Omental fat pad (tissue), 4 donors: ENCODE data around the gene ABCG1. TPM values are rescaled to one million over a fixed set of nuclear protein-coding genes. Genes with fewer than 3 reads are reported as not detected.
A peak's percentile ranks its signal among the peaks of the same experiment; 100 is the strongest.

ENCODE experiments used
- ATAC-seq: fragments of 150-250 bp; one replicate; pipeline ENCODE4 v1.9.1; 2016; ENCODE audit warnings: mild to moderate bottlenecking, moderate library complexity; ENCODE audit not compliant: low FRiP score
- DNase-seq: peaks from one replicate; pipeline ENCODE4 v3.0.0-alpha.2; 2019; ENCODE audit warnings: low spot score
- total RNA-seq, 4 donors: library from RNA; depleted of rRNA; stranded (reverse); fragments of >200 nt; gene quantifications; one replicate each; pipeline ENCODE4 v1.1.0, GENCODE V29; 2016
- TF ChIP-seq, protein P1 (sequence below), 3 donors: fragments of 450-650 bp; IDR thresholded peaks; one replicate each; pipeline ENCODE4 v1.5.1; 2016 to 2017; ENCODE audit warnings: antibody characterized with exemption in 3 of 3, mild to moderate bottlenecking in 3 of 3, moderate library complexity in 2 of 3

Gene ABCG1
- total RNA-seq, 4 donors from 2014 or later = 9.8 to 45.1 (median 30.2) TPM

DNA sequence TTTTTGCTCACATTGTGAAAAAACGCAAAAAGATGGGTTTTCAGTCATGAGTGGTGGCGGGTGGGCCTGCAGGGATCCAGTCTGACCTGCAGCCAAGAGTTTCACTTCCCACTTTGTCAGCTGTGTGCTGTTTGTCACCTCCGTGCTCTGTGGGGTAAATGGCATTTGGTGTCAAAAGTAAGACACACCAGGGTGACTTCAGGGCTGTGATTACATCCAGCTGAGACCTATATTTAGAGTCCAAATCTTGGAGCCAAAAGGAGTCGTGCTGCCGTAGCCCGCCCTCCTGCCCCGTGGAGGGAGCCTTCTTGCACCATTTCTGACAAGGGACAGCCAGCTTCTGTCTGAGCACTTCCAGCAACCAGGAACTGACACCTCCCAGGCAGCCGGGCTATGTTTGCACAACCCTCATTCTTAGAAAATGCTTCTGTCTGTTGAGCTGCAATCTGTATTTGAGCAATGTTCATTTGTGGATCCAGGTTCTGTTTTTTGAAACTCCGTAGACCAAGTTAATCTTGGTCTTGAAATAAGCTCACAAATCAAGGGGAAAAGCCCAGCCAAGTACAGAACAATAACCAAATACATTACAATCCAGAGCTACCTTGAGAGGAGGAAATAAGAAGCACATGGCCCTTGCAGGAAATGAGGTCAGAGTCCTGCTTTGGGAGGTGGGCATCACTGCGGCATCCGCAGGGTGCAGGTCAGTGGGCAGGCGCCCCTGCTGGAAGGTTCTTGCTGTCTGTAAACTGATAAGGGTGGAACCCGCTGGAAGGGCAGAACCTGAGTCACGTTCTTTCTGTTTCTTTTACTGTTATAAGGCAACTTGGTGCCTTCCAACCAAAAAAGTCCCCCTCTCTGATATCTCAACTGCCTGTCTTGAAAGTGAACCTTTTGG lies 14.4 kb downstream of the ABCG1 start:
- ATAC-seq = peak; percentile 68
- no peak for DNase-seq
- TF ChIP-seq, protein P1, sequence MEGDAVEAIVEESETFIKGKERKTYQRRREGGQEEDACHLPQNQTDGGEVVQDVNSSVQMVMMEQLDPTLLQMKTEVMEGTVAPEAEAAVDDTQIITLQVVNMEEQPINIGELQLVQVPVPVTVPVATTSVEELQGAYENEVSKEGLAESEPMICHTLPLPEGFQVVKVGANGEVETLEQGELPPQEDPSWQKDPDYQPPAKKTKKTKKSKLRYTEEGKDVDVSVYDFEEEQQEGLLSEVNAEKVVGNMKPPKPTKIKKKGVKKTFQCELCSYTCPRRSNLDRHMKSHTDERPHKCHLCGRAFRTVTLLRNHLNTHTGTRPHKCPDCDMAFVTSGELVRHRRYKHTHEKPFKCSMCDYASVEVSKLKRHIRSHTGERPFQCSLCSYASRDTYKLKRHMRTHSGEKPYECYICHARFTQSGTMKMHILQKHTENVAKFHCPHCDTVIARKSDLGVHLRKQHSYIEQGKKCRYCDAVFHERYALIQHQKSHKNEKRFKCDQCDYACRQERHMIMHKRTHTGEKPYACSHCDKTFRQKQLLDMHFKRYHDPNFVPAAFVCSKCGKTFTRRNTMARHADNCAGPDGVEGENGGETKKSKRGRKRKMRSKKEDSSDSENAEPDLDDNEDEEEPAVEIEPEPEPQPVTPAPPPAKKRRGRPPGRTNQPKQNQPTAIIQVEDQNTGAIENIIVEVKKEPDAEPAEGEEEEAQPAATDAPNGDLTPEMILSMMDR (IDR thresholded peaks at IDR 0.05) = peak in 1 of 3 donors; percentile 23

DNA sequence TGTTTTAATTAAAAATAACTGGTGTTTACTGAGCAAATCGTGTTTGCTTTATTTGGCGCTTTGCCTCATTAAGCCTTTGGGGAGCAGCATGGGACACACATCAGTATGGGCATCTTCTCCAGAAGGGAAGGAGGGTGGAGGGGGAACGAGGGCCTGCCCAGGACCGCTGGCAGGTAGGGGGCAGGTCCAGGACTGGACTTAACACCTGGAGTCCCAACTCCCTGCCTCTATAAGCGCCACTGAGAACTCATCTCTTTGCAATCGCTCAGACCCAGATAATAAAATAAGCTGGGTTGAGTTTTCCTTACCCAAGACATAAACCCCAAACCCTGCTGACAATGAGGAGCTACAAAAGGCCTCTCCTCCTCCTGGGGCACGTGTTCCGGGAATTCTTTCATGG lies 15.1 kb downstream of the ABCG1 start:
- no peak for ATAC-seq
- no peak for DNase-seq
- TF ChIP-seq, protein P1 (IDR thresholded peaks at IDR 0.05) = no peak

DNA sequence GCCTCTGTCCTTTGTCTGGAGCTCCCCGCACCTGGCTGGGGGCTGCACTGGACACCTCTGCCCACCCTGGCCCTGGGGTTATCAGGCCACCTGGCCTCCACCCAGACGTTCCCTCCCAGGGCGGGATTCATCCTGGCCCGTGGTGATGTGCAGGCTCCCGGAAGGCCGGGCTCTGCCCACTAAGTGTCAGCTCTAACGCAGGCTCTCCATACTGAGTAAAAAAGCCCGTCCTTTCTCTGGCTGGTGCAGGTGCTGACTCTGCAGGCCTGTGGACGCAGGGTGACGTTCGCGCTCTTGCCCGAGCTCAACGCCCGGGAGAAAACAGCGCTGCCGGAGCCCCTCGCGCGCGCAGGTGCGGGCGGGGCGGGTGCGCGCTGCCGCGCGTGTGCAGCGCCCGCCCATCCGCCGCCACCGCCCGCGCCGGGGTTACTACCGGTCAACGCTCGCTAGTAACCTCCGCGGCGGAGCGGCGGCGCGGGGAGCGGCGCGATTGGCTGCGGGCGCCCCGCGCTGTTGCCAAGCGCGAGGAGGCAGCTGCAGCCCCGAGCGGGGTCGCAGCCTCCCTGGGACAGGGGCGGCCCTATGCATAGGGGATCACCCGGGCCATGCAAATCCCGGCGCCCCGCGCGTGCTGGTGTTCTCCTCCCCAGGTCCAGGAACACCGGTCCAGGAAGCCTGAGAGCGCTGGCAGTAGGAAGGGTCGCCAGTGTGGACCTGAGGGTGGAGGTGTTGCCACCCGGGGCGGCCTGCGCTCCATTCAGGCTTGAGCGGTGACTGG lies 15.7 kb downstream of the ABCG1 start:
- DNase-seq (no peak), ATAC-seq (peak; percentile 72)
- TF ChIP-seq, protein P1 (IDR thresholded peaks at IDR 0.05) = no peak

DNA sequence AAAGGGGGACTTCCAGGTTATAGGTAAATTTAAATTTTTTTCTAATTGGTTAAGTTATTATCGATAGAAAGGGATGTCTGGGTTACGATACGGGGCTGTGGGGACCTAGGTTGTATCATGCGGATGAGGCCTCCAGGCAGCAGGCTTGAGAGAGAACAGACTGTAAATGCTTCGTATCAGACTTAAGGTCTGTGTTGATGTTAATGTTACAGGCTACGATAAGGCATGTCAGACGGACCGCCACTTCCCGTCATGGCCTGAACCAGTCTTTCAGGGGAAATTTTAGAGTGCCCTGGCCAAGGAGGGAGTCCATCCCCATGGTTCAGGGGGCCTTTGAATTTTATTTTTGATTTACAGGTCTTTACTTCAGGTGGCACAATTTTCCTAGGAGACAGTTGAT lies 16.7 kb downstream of the ABCG1 start:
- TF ChIP-seq, protein P1 (IDR thresholded peaks at IDR 0.05) = no peak
- no peak for DNase-seq
- no peak for ATAC-seq

DNA sequence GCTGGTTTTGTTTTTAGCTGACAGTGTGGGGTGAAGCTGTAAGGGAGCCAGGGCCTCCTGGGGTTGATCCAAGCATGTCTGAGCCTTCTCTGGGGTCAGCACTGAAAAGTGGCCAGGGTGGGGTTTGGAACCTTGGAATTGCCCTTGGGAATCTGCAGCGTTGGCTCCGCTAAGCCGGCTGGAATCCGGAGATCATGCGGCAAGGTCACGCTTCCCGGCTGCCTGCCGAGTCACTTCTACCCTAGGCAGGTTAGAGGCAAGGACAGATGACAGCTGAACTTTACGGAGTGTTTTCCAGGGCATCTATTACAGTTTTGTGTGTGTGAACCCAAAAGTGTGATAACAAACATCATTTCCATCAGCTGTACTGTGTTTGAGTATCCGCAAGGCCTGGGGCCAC lies 17.1 kb downstream of the ABCG1 start:
- TF ChIP-seq, protein P1 (IDR thresholded peaks at IDR 0.05) = no peak
- ATAC-seq (no peak), DNase-seq (no peak)

DNA sequence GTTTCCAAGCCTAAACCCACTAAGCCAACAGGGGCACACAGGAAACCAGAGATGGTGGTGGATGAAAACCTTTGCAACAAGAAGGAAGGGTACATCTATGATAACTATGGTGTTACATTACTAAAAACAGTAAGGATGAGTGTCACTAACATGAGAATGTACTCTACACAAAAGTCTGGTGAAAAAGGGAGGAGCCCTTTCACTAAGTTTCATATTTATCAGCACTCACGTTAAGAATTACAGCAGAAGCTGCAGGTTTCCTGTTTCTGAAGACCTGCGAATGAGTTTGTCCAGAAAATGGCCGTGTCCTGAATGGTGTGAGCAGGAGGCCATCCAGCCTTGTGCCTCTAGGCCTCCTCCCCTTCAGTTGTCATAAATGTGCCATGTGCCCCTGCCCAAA lies 17.8 kb downstream of the ABCG1 start:
- ATAC-seq (no peak), DNase-seq (no peak)
- TF ChIP-seq, protein P1 (IDR thresholded peaks at IDR 0.05) = no peak
